ENCODE data around the gene TET3.

Gene TET3

DNA sequence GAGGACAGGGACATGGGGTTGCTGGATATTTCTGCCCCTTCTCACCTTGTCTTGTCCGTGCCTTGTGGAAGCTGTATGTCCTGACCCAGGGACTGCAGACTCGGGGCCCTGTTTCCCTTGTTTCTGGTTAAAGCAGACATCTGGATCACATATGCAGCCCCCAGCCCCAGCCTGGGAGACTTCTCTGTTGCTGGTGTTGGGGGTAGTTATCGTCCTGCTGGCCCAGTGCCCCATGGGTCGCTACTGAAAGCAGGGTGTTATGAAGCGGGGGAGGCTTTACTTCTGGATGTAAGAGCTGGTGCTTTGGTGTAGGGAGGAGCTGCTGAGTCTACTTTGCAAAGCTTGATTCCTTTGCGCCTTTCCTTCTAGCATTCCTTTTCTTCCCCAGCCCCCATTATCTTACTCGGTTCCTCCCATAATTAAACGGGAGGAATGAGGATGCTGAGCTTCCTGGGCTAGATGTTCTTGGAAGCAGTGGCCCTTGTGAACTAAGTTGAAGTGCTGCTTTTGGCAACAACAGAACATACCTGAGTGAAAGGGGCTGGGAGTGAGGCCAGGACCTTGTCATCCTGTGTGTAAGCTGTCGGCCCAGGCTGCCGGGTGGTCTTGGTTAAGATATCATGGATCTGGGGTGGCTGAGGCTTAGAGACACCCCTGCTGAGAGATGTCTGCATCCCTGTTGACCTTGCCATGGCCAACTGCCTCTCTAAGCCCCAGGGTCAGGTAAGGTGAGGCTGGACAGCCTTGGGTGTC lies 3.4 kb downstream of the TET3 start:
- DNase-seq: no peak

DNA sequence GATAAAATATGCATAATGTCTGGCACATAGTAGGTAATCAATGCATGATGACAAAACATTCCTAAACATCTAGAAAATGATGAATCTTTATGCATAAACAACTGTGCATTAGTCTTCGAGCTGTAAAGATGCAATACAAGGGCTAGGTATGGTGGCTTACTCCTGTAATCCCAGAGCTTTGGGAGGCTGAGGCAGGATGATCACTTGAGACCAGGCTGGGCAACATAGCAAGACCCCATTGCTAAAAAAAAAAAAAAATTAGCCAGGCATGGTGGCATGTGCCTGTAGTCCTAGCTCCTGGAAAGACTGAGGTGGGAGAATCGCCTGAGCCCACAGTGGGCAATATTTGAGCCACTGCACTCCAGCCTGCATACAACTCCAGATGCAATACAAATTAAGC lies 5.3 kb downstream of the TET3 start:
- DNase-seq: no peak

DNA sequence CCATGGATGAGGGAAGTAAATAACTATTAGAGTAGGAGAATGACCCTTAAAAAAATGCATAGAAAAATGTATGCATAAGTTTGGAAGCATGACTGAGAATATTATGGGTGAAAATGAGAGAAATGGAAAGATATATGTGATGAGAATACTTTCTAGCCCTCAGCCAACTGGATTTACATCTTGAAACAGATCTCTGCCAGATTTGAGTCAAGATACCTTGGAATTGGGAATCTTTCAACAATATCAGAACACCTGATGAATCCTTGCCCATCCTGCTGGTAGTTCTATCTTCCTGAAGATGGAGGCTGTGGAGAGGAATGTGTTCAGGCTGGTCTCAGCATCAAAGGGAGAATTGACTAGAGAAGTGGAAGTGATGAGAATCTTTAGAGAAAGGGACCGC lies 5.8 kb downstream of the TET3 start:
- DNase-seq: no peak

DNA sequence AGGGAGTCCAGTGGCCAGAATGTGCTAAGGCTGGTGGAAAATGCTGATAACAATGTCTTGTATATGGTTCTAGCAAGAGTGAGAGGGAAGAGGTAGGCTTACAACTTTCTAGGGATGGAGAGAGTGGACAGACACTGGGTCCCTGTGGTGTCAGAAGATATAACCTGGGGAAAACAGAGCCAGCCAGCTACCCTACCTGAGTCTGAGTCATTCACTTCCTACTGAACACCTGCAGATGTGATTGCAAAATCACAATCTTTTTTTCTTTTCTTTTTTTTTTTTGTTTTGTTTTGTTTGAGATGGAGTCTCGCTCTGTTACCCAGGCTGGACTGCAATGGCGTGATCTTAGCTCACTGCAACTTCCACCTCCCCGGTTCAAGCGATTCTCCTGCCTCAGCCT lies 7.3 kb downstream of the TET3 start:
- no peak for DNase-seq

DNA sequence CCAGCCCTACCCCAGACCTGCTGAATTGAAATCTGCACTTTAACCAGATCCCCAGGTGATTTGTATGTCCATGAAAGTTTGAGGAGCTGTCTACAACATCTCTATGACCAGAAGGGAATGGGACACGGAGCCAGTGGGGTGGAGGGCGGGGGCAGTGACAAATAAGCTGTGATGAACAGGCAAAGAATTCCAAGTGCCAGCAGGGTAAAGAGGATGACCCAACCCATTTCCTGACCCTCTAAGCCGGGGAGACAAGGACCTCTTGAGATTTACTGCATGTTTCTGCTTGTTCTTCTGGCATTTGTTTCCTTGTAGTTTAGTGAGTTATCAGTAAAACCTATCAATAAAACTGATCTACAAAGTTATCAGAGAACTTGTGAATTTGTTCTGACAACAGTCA lies 8.7 kb downstream of the TET3 start:
- DNase-seq: no peak

DNA sequence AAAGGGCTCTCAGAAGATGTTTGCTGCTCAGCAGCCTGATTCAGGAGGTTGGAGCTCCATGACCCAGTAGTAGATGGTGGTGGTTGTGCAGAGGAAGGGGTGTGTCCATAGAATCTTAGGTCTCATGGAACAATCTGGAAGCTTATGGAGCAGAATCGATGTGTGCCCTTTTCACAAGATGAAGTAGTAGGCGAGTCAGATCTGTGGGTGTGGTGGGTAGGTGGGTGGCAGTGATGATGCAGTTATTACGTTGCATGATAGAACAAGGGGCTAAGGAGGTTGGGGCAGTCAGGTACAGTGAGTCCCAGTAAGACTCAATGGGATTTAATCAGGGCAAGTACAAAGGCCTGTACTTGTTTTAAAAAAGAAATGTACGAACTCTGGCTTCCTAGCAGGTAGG lies 9.1 kb downstream of the TET3 start:
- DNase-seq: no peak

DNA sequence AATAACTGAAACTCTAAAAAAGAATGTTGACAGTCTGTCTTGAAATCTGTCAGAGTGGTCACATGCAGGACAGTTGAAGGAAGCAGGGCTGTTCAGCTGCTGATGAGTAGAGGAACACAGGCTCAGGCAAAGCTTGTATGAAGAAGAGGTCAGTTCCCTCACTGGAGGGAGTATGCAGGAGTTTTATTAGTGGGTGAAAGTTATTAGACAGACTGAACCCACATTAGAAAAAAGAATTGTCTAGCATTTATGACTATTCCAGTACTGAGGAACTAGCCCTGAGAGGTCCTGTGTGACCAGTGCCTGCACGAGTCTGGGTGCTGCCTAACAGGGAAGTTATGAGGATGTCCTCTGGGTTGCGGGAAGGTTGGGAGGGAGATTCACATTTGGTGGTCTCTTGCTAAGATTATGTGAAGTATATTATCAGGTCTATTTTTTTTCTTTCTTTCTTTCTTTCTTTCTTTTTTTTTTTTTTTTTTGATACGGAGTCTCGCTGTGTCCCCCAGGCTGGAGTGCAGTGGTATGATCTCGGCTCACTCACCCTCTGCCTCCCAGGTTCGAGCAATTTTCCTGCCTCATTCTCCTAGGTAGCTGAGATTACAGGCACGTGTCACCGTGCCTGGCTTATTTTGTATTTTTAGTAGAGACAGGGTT lies 9.6 kb downstream of the TET3 start:
- no peak for DNase-seq

DNA sequence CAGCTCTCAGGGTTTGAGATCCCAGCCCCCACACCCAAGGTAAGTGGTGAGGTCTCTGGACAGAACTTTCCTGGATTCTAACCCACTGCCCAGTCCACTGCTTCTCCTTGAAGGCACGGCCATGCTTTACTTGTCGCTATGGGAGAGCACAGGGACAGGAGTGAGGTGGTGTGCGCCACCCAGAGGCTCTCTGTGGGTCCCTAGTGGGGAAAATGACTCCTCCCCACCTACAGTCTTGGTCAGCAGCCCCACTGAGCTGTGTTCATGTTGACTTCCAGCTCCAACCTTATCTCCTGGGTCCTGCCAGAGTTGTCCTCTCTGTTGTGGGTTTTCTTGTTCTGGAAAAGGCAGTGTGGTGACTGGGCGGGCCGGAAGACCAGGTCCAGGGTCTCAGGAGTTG lies 11.1 kb downstream of the TET3 start:
- no peak for DNase-seq

DNA sequence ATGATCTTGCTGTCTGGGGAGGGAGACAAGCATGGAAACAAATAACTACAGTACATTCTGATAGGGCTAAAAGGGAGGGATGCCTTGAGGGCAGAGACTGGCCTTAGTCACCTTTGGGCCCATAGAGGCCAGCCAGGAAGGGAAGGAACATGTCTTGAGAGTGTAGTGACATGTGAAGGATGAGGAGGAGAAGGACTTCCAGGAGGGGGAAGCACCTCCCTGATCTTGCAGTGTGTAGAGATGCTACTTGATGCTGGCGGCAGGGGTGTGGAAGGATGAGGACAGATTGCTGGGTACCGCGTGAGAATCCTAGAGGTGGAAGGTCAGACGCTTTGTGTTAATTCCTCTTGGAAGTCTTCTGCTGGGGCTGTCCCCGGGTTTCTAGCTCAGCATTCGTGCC lies 13.1 kb downstream of the TET3 start:
- DNase-seq: no peak

DNA sequence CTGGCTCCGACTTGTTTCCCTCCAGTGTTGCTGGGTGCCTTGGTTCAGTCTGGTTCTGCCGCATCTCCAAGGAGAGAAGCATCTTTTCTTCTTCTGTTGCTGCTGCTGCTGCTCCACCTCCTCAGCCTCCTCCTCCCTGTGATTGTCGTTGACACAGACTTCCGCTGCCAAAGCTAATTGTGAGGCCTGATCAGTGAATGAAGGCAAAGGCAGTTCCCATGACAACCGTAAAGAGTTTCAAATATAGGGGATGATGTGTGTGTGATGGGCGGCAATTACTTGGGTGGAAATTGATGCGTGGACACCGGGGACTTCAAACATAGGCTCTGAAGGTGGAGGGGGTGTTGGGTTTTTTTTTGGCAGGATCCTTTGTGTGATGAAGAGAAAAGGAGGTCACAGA lies 13.7 kb downstream of the TET3 start:
- no peak for DNase-seq

DNA sequence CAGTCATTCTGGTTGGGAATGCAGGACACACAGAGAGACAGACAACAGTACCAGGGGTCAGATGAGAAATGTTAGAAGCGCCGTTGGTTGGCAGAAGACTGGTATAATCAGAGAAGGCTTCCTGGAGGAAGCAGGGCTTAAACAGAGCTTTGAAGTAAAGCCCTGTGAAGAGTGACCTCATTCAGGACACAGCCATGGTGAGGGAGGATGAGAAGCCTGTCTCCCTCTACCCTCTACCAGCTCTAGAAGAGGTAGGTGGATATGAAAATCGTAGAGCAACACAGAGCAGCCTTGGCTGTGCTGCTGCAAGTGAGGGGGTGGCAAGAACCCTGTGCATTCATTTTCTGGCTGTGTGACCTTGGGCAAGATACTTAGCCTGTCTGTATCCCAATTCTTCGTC lies 14.2 kb downstream of the TET3 start:
- no peak for DNase-seq

DNA sequence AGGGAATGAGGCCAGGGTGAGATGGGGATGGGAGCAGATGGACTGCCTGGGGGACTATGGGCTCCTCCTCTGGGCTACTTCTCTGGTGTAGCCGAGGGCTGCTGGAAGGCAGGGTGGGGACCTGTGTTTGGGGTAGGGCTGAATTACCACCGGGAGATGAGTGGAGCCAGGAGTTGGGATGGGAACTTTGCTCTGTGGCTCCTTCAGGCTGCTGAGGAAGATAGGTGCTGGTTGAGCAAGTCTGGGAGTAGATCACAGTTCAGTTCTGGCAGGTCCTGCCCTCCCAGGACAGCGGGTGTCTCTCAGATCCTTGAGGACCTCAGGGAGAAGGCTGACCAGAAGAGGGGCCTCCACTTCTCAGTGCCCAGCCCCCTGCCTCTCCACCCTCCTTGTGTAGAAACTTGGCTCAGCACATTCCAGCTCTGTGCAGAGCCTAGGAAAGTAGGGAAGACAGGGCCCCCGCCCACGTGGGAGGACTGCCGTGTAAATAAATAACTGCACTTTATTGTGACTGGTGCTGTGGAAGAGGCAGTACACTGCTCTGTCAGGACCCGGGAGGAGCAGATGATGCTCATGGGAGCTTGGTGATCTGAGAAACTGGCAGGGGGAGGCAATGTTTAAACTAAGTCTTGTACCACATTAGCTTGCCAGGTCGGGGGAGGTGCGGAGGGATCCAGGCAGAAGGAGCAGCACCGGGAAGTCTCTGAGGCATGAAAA lies 15.3 kb downstream of the TET3 start:
- no peak for DNase-seq

DNA sequence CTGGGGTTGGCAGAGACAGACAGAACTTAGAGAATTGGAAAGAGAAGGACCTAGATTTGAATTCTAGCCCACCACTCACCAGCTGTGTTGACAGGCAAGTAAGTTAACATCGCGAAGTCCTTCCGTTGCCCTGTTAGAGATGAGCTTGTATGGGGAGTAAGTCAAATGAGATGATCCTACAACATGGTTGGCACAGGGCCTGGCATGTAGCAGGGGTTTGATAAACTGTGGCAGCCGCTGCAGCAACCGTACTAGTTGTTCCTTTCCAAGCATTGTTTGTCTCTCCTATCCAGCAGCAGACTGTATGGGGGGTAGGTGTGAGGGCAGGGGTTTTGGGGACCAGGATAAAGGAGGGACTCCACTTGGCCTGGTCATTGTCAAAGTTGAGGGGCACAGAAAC lies 16.0 kb downstream of the TET3 start:
- no peak for DNase-seq

DNA sequence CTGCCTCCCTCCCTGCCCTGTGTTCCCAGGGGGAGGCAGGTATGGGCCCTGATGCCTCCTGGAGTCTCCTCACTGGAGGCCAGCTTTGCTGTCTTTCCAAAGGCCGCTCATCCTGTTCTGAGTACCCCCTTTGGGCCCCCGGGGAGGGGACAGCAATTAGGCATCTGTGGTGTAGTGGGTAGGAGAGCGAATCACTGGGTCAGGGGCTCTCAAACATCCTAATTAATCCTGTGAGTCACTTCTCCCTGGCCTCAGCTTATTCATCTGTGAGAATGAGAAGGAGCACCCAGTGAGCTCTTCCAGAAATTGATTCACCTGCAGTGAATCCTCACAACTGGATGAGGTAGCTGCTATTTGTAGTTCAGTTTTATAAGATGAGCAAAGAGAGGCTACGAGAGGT lies 16.4 kb downstream of the TET3 start:
- DNase-seq: no peak

DNA sequence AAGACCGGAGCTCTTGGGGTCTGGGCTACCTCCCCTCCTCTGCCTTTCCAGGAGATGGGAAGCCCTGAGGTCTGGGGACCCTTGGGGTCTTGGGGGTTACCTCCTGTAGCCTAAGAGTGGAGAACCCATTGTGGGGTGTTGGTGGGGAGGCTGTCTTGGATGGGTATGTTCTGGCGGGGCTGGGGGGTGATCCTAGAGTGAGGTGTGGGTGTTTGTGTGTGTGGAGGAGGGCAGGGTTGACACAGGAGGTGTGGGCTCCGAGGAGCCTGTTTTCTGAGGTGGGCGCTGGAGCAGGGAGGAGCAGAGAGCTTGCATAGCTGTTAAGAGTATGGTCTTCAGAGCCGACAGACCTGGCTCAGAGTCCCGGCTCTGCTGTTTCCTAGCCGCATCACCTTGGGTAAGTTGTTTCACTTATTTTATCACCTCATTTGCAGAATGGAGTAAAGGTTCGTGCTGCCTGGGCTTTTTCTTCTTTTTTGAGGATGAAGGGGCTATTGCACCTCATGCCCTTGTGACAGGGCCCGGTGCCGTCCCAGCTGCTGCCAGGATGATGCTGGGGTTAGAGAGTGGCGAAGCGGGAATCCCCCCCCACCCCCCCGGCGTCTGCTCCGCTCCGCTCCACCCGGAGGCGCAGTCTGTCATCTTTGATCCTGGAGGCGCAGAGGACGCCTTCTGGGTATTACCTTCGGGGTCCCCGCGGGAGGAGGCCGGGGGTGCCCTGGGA lies 17.2 kb downstream of the TET3 start:
- no peak for DNase-seq

DNA sequence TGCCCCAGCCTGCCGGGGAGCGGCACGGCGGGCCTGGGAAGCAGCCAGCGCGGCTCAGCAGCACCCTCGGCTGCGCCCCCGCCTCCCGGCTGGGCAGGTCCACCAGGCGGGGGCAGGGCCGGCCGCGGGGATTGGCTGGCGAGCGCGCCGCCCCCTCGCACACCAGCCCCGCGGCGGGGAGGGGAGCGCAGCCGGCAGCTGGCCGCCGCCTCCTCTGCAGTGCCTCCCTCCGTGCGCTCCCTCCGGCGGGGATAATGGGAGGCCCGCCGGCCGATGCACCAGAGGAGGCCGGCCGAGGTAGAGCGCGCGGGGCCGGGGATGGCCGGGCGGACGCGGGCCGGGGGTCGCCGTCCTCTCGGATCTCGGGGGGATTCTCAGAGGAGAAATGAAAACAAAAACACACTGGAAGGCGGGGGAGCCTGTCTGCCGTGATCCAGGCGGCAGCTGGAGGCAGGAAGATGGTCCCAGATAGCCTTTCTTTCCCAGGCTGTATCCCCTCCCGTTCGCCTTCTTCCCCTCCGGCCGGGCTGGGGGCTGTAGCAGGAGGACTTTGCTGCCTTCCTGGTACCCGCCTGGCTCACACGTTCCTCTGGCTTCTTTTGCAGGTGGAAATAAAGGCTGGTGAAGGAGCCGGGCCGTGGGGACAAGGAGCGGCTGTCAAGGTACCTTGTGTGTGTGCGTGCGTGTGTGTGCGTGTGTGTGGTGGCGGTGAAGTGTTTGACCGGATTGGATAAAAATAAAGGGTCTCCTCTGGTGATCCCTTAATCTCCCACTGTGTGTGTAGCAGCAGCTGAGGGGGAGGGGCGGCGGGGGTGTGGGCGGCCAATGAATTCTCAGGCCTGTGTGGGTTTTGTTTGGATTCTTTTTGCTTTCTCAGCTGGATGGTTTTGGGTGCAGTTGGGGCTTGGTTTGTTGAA lies 18.1 kb downstream of the TET3 start:
- peak; percentile 89 for DNase-seq

DNA sequence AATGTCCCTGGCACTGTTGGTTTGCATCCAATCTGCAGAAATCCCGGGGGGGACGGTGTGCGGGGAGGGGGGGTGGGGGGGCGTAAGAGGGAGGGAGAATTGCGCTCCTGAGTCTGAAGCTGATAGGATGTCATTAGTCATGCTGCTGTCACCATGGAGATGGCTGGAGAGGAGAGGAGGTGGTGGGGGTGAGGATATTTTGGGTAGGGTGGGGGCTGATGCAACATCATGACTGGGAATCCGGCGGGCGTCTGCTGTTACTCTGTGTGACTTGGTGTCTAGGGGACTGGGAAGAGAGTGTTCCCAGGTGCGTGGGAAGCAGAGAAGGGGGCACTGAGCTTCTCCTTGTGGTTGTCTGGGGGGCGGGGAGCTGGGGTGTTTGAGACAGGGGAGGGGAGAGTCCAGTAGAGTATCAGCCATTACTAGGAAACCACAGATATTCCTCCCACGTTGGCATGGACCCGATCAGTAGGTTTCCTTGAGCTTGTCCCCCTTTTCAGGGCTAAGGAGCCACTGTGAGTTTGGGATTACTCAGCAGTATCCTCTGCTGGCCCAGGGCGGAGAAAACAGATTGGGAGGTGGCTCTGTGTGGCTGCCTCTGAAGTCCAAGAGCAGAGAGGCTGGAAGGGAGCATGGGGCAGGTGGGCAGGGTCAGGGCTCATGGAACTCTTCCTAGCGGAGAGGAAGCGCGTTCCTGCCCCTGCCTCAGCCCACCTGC lies 18.9 kb downstream of the TET3 start:
- no peak for DNase-seq

DNA sequence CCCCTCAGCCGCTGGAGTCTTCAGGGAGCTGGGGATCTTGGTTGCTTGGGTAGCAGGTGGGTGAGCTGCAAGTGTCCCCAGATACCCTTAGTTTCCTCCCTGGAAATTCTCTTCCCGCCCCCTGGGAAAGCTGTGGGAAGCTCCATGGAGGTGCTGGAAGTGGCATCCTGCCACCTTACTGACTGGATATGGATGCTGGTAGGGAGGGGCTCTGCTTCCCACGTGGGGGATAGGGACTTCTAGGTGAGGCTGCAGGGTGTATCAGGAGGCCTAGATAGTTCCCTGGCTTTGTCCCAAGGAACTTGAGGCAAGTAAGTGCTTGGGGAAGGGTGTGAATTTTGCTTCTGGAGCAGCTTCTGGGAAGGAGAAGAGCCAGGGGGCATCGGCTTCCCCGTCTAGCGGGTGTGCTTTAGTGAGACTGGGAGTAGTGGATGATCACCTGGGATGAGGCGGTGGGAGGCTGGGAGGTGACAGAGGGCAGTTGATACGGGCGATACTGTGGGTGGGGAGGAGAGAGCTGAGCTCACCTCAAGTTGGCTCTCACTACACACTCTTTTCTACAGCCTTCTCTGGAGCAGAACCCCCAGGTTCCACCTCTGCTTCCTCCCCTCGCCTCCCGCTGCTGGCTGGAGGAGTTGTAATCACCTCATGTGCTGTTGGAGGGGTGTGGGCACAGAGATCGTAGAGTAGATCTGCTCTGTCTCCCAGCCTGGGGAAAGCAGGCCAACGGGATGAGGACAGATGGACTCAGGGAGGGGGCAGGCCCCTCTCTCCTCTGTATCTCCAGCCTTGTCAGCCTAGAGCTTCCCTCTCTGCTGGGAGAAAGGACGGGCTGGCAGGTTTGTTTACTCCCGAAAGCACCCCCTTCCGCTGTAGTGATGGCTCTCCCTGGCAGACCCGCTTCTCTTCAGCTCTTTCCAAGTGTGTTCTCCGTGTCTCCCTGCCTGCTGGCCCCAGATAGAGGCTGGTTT lies 19.8 kb downstream of the TET3 start:
- no peak for DNase-seq

DNA sequence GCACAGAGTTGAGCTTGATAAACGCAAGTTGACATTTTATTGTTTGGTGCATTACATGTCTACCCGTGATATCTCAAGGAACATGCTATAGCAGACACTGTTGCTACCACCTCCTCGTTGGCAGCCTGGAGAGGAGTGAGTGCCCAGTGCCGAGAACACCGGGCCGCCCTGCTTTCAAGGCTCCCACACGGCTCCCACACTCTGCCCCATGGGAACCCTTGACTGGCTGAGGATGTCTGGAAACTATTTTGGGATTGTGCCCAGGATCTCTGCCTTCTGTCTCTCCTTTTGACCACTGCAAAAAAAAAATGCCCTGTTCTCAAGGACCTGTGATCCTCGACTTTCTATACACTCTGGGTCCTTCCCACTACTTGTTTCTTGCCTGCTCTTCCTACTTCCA lies 21.1 kb downstream of the TET3 start:
- no peak for DNase-seq

DNA sequence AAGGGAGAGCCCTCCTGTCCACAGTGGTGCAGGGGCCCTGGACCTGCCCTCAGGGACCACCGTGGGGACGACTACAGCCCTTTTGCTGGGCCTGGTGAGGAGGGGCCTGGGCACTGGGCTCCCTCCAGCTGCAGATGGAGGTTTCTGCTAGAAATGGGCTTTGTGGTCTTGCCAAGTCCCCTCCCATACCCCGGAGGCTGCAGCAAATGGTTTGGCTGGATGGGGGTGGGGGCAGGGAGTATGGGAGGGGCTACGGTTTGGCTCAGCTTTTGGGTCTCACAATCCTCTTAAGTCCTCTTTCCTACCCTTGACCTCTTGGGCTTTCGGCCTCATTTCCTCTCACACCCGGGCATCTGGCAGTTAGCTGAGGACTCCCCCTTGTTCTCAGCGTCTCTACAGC lies 21.7 kb downstream of the TET3 start:
- DNase-seq: no peak

DNA sequence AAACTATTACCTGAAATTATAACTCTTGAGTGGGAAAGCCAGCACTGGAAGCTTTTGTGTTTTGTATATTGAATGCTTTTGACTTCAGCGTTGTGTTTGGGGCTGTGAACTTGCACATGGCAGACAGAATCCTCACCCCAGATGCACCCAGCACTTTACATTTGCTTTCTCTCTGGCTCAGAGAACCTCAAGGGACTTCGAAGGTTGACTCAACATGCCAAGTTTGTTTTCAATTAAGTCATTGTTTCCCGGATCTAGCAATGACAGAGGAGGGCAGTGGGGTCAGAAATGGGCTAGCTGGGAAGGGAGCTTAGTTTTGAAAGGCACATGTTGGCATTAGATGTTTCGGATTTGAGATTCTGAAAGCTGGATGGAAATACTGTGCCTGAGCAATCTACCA lies 22.4 kb downstream of the TET3 start:
- no peak for DNase-seq
